NCI-H2029 treated with DMSO at 0.1 percent for 48 hours (cell line): Measurements from ENCODE around the gene HOXA9.

ENCODE experiments used
- DNase-seq: peaks from one replicate; lab custom pipeline; 2025; lab: John Stamatoyannopoulos, UW

HOXA9 gene

GRCh38 chr7:27188386-27189294 is 23.3 kb upstream of the HOXA9 start:
- DNase-seq = no peak

DNA sequence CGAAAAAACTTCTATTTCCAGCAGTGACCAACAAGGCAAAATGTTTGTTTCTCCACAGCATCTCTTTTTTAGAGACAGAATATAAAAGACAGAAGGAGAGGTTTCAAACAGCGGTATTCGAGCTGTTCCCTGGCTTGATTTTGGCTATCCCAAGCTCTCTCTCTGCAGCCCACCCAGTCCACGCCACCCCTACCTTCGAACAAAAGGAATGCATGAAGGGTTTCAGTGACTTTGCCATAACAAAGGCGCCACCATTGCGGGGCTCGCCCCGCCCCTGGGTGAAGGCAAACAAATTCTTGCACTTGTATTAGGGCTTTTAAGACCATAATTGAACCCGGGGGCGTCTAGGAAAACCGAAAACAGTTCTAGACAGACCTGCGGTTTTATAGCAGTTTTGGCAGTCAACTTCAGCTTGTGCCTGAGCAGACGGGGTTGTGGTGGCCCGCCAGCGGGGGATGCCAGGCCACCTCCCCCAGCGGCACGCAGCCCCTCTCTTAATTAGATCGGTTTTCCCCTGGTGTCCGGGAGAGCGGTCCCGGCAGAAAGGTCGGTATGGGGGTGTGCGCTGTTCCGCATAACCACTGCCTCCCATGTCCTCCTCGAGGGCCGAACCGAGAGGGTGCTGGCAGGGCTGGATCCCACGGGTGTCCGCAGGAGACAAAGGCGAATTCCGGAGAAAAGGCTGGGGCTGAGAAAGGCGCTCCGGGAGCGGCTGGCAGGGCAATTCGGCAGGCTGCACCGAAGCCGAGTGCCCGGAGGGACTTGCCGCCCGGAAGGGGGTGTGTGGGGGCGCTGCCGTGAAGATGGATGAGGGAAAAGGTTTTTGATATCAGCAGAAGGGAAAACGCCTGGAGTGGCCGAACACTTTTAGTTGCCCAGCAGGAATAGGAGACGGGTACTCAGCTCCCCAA is 22.4 kb upstream of the HOXA9 start:
- no peak for DNase-seq

DNA sequence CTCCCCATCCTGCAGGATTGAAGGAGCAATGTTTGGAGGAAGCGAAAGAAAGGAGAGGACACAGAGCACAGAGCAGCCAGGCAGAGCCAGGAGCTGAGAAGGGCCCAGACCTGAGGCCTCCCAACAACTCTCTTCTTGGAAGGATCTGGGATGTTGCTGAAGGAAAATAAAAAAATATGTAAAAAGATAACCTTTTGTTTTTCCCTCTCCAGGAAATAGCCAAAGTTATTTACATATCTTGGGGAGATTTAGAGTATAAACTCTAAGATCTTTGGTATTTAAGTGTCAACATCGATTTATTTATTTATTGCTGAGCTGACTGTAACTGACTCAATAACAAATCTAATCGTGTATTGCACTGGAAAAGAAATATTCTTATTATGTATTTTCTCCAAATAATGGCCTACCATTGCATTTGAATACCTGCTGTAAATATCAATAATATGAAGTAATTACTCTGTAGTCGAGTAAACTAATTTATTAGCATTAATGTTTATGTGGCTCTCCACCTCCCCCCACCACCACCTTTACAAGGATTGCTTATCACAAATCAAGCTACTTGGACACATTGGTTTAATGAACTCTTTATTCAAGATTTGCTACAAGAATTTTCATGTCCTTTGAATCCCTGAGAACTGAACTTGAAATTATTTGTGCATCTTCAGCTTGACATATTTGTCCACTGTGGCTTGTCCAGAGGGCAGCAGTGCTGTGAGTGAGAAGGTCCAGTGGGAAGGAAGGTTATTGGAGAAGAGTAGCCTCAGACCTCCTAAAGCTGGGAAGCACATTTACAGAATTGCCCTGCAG is 21.5 kb upstream of the HOXA9 start:
- DNase-seq = no peak

GRCh38 chr7:27185854-27186667 is 20.7 kb upstream of the HOXA9 start:
- DNase-seq = no peak

DNA sequence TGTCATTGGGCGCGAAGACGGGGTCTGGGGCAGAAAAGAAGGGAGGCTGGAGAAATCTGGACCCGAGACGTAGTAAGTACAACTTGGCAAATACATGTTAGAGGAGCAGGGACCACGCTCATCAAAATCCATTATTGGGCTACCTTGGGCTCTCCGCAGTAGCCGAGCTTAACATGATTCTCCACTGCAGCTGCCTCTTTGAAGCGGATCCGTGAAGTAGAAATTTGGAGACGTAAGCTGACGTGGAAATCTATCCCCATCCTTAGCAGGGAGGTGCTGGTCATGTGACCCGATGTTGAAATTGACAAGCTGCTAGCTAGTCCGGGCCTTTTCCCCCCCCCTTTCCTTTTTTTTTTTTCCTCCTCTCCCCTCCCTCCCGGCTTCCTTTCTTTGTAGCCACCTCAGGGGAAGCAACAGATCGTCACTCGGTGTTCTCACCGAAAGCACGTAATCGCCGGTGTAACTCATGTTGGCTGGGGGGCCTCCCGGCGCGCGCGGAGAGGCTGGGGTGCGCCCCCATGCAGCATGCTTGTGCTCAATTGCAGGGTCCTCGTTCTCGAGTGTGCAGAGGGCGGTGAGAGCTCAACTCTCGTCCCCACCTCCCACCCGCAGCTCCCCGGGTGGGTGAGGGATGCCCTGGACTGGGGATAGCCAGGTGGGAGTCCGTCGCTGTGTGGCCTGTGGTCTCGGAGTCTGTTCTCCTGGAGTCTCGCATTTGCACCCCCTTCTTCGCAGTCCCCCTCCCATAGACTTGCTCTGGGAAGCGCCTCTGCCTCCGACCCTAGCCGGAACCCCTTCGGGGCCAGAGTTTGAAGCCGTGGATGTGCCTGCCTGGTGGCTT is 19.9 kb upstream of the HOXA9 start, which contains the start of gene HOXA11:
HOXA11 (minus strand) TSS at position 220 of the 841 bp plus-strand sequence; CDS start at position 132, 88 bp downstream.
- DNase-seq = no peak

GRCh38 chr7:27184337-27185012 is 19.1 kb upstream of the HOXA9 start:
- no peak for DNase-seq

- DNase-seq = no peak
These were observed 18.5 kb upstream of the HOXA9 start for GRCh38 chr7:27183682-27184336.

DNA sequence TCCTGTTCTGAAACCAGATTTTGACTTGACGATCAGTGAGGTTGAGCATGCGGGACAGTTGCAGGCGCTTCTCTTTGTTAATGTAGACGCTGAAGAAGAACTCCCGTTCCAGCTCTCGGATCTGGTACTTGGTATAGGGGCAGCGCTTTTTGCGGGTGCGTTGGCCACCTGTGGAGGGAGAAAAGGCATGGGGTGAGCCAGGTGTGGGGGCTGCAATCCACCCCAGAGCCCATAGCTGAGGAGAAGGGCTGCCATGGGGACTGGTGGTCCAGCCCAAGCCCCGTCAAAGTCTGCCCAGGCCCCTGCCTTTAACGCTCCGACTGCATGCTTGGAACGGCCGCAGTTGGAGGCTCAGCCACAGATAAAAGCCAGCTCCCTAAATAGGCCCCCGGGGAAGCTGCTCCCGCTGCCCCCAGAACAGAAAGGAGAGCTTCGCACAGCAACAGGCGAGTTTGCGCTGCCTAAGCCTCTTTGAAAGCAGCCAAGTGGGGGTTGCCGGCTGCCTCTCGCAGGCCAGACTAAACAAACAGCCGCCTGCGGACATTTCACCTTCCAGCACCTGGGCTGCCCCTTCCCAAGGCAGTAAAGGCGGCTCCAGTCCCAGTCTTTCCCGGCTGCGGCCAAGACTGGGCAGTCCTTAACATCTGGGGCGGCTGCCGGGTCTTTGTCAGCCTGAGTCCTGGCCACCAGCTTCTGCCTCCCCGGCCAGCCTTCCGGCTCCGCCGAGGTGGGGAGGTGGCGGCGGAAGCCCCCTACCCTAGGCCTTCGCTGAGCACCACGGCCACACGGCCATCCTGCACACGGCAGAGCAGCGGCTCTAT is 17.7 kb upstream of the HOXA9 start:
- DNase-seq = no peak

DNA sequence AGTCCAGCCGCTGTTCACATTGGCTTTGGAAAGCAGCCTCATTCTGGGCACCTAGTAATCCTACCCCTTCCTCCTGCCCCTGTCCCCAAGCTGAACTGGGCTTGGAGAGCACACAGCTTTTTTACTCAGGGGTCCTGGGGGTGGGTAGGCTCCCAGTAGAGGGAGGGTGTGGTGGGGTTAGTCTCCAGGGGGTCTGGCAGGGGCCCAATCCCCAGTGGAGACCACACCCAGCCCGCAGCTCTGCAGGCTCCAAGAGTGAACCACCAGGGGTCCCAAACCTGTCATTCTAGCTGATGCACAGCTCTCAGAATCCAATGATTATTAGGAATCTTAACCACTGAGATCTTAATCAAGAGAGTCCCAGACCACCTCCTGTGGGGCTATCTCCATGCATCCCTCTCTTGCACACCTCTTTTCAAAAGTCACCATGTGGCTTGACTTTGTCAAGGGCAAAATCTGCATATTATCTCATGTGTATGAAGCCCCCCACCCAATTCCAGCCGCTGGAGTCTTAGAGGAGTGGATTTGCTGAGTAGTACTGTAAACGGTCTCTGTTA is 17.0 kb upstream of the HOXA9 start:
- DNase-seq = no peak

DNA sequence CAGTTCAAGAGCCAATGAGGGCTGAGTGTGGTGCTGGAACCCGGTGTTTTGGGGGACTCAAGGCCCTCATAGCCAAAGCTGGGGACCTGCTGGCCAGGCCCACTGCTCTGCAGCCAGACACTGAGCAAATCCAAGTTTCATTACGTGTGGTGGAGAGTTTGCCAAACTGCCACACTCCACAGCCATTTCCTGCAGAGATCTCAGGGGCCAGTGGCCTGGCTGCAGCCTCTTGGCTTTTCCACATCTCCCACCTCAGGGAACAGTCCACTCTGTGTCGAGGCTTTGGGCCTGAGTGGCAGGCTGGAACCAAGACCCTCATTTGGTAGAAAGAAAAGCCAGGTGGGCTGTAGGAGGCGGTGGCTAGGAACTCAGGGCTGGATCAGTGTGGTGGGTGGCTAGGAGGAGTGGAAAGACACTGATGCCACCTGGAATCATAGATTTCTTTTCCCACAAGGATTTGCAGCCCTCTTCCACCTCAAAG is 16.5 kb upstream of the HOXA9 start:
- no peak for DNase-seq

DNA sequence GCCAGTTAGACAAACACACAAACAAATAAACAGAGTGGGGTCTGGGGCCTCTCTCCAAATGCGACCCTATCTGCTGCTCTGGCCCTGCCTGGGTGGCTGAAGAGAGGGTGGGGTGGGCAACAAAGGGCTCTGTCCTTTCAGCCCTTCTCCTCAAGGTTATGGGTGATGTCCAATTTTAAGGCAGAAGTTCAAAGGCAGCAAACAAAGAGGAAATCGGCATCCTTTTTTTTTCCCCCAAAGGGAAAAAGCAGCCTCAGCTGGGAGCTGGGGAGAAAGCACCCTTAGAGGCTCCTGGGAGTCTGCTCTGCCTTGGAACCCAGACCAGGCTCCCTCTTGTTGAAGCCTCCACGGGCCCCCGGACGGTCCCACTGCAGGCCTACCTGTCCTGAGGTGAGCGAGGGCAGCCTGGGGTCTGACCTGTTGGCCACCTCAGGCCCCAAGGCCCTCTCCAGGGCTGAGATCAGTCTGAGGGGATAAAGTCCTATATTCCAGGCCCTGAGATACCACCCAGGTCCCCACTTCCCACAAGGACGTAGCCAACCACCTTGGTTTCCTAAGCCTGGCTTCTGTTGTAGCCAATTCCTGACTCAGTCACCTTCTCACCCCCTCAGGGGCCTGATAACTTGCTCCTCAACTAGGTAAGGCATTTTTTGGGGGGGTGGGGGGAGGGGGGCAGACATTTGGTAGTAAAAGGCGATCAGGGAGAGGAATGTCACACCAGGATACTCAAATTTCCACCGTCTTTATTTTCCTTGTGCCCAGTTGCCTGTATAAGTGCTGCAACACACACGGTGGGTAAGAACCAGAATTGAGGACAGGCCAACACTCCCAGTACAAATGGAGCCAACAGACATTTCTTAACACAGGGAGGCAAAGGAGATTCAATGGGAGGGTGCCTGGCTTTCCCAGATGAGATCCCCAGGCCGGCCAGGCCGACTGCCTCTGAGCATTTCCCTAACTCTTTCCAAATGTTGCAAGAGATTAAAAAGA is 15.4 kb upstream of the HOXA9 start:
- DNase-seq = no peak

GRCh38 chr7:27179503-27180430 is 14.4 kb upstream of the HOXA9 start:
- DNase-seq = no peak

- DNase-seq = no peak
These were observed 13.7 kb upstream of the HOXA9 start for GRCh38 chr7:27179030-27179429.

- no peak for DNase-seq
These were observed 13.0 kb upstream of the HOXA9 start for GRCh38 chr7:27178366-27178765.

- DNase-seq = no peak
These were observed 12.5 kb upstream of the HOXA9 start for GRCh38 chr7:27177795-27178320.
